ENCODE data around the gene ROGDI.

The ROGDI gene

DNA sequence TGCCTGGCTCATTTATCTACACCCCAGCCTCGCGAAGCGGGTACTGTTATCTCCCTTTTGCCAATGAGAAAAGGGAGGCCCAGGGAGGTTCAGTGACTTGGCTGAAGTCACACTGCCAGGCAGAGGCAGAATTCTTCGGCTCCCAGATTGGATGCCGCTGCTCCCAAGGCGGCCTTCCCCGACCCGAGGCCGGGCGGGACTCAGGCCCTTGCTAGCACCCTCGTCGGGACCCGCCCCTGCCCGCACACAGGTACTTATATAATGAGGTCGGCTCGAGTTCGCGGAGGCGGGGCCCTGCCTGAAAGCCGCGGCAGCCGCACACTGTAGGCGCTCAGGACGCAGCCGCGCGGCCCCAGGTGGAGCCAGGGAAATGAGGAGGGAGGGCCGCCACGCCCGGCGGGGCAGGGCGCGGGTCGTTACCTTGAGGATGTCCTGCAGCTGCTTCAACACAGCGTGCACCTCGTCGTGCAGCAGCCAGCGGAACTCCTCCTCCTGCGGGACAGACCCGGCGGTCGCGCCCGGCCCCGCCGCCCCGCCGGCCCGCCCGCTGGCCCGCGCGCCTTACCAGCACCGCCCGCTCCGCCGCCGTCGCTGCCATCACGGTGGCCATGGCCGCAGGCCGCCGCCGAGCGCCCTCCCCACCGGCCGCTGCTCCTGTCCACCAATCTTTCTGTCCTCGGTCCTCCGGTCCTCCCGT is at the start of gene ROGDI:
ROGDI (minus strand) TSS at position 672 of the 697 bp plus-strand sequence; CDS start at position 610, 62 bp downstream.
- peak within 1 kb of the TSS; percentile 87 for H3K27ac ChIP-seq
- peak; percentile 71 for DNase-seq (ENCODE audit: low read depth, low spot score)

- H3K27ac ChIP-seq = no peak overlapping the region
- no peak for DNase-seq (ENCODE audit: low read depth, low spot score)
Observed at GRCh38 chr16:4850211-4850610, 47.8 kb upstream of the ROGDI start.

GRCh38 chr16:4847774-4848587 is 45.5 kb upstream of the ROGDI start:
- peak overlapping the region; percentile 88 for H3K27ac ChIP-seq
- no peak for DNase-seq (ENCODE audit: low read depth, low spot score)

- peak; percentile 85 for DNase-seq (ENCODE audit: low read depth, low spot score)
- peak within 1 kb of the TSS; percentile 88 for H3K27ac ChIP-seq
Observed at GRCh38 chr16:4846901-4847773, 44.7 kb upstream of the ROGDI start, which contains the start of the genes GLYR1 and UBN1. GLYR1 (minus strand) TSS chr16:4847288; CDS start chr16:4847265, 23 bp downstream. UBN1 (plus strand) TSS chr16:4847481; CDS start chr16:4852918, 5,437 bp downstream.

GRCh38 chr16:4846503-4846900 is 44.1 kb upstream of the ROGDI start:
- DNase-seq (ENCODE audit: low read depth, low spot score) = no peak
- H3K27ac ChIP-seq = peak overlapping the region; percentile 88

GRCh38 chr16:4840984-4841383 is 38.6 kb upstream of the ROGDI start:
- no peak for DNase-seq (ENCODE audit: low read depth, low spot score)

GRCh38 chr16:4839942-4840341 is 37.5 kb upstream of the ROGDI start:
- no peak for DNase-seq (ENCODE audit: low read depth, low spot score)
- no peak overlapping the region for H3K27ac ChIP-seq

More at GRCh38 chr16:4840984-4841383, 38.6 kb upstream of the ROGDI start:
- H3K27ac ChIP-seq = no peak overlapping the region

DNA sequence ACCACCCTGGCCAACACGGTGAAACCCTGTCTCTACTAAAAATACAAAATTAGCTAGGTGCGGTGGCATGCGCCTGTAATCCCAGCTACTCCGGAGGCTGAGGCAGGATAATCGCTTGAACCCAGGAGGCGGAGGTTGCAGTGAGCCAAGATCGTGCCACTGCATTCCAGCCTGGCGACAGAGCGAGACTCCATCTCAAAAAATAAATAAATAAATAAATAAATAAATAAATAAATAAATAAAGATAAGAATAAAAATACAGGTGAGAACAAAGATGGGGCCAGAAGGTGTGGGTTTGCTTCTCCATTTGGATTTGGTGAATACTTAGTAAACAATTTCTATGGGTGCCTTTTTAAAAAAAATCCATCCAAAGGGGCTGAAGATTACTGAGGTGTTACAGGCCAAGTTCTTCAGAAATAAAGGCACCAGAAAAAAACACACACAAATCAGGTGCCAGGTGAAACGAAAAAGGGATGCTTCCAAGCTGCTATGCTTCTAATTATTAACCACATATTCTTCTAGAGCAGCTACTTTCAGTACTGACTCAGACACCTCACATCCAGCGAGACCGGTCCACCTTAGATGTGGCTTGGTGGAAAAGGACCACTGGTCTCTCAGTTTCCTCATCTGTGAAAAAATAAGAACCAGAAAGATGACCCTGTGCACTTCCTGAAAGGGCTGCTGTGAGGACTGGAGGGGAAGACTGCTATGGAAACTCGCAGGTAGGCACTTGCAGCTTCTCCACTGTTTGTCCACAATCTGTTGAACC is 35.5 kb upstream of the ROGDI start:
- DNase-seq (ENCODE audit: low read depth, low spot score) = no peak
- H3K27ac ChIP-seq = no peak overlapping the region

DNA sequence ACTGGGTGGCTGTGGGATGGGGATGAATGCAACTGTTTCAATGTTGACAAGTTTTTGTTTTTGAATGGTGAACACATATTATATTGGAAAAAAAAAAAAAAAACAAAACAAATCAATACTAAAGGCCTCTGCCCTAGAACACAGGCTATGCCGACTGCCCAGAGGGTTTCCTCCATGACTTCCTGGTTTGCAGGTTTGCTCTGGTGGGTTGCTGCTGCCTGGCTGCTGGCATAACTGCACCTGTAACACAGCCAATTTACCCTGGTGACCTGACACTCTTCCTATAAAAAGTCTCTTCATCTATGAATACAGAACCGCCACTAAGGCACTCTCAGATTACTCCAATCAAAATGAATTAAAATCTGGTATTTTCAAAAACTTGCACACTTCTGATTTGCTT is 34.3 kb upstream of the ROGDI start:
- no peak for DNase-seq (ENCODE audit: low read depth, low spot score)
- H3K27ac ChIP-seq = no peak overlapping the region

DNA sequence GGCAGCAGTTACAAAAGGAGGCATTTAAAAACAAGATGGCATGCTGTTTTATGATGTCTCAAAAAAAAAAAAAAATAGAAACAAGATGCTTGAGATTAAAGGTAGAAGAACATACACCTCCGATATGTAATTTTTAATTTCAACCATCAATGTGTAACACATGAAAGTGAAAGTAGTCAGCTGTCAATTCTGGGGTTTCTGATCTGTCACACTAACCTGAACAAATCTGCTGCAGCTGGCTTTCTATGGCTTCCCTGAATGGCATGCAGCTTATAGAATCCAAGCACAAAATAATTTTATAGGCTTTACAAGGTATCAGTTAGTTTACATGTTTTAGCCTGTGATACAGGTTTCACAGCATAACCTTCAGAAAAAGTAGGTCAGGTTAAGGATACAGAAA is 31.2 kb upstream of the ROGDI start:
- H3K27ac ChIP-seq = no peak overlapping the region
- no peak for DNase-seq (ENCODE audit: low read depth, low spot score)

GRCh38 chr16:4832698-4833343 is 30.4 kb upstream of the ROGDI start:
- no peak for DNase-seq (ENCODE audit: low read depth, low spot score)

DNA sequence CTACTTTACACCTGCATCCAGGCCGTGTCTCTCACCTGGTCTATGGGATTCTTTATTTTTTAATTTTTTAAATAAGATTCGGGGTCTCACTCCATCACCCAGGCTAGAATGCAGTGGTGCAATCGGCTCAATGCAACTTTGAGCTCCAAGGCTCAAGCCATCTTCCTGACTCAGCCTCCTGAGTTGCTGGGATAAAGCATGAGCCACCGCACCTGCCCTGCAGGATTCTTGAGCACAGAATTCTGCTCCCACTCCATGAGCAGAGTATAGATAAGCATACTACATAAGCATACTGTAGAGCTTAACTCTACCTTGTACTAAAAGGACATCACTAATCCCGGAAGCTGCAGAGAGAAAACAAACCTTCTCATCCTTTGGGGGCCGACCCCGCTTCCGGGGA is 29.2 kb upstream of the ROGDI start:
- H3K27ac ChIP-seq = no peak overlapping the region
- no peak for DNase-seq (ENCODE audit: low read depth, low spot score)

More at GRCh38 chr16:4832698-4833343, 30.4 kb upstream of the ROGDI start:
- no peak overlapping the region for H3K27ac ChIP-seq

DNA sequence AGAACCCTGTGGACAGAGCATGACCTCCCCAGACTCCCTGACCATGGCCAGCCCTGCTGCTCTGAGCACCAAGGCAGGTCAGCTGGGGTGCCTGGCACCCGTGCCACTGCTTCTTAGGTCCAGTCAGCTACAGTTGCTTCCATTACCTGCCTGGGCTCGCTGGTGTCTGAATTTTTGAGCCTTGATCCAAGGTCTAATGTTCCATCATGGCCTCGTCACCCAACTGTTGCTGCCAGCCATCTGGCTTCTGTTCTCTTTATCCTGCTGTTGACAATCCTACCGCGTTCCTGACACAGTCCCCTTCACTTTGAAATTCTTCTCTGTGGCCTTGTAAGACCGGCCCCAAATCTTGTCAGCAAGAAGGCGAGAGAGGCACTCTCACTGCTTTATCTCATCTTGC is 28.0 kb upstream of the ROGDI start:
- DNase-seq (ENCODE audit: low read depth, low spot score) = no peak
- no peak overlapping the region for H3K27ac ChIP-seq

- H3K27ac ChIP-seq = no peak overlapping the region
- no peak for DNase-seq (ENCODE audit: low read depth, low spot score)
Observed at GRCh38 chr16:4828567-4829321, 26.3 kb upstream of the ROGDI start.

DNA sequence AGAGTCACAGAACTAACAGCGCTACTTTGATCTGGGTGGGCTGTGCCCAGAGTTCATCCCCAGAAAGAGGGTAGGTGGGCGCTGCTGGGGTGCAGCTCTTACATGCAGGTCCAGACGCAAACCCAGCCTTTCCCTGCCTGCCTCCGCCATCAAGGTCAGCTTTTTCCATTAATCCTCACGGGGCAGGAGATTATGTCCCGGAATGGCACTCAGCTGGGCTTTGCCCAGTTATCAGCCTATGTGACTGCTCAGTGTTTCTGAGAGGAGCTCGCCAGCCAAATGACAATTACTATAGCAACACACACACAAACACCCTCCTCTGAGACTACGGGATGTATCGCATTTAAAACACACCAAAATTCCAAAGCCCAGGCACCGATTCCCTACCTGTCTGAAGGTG is 24.5 kb upstream of the ROGDI start:
- no peak for DNase-seq (ENCODE audit: low read depth, low spot score)
- H3K27ac ChIP-seq = no peak overlapping the region

- DNase-seq (ENCODE audit: low read depth, low spot score) = no peak
- H3K27ac ChIP-seq = no peak overlapping the region
Observed at GRCh38 chr16:4826526-4826925, 24.1 kb upstream of the ROGDI start.

GRCh38 chr16:4825196-4825595 is 22.8 kb upstream of the ROGDI start:
- DNase-seq (ENCODE audit: low read depth, low spot score) = no peak
- H3K27ac ChIP-seq = no peak overlapping the region

- H3K27ac ChIP-seq = no peak overlapping the region
- DNase-seq (ENCODE audit: low read depth, low spot score) = no peak
Observed at GRCh38 chr16:4820652-4821051, 18.2 kb upstream of the ROGDI start.
